Dermis blood vessel endothelial cell (primary cell): ENCODE data around the gene TMEM63C. TPM values are rescaled to one million over a fixed set of nuclear protein-coding genes. Genes with fewer than 3 reads are reported as not detected.

ENCODE experiments used
- DNase-seq: peaks from one replicate; pipeline ENCODE4 v3.0.0; 2010
- total RNA-seq: library from RNA; depleted of rRNA; stranded (reverse); fragments of >200 nt; gene quantifications from 2 replicates; pipeline ENCODE4 v1.2.3, GENCODE V29; 2014

Gene TMEM63C
- total RNA-seq, 1 donor from 2014 or later, result under 0.01 TPM

DNA sequence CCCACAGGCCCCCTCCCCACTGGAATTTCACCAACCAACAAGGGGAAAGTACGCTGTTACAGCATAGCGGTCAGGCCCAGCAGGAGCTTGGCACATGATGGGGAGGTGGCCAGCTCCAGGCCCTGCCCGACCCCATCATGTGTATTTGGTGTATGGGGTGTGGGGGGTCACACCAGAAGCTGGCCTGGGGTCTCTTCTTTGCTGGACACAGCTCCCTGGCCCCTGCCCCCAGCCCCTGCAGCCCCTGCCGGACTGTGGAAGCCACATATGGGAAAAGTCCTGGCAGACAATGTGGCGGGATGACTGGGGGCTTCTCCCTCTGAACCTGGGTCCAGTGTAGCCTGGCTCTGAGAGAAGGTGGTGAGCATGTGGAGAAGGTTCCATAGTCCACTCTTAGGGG lies 77.0 kb downstream of the TMEM63C start:
- DNase-seq, result no peak

DNA sequence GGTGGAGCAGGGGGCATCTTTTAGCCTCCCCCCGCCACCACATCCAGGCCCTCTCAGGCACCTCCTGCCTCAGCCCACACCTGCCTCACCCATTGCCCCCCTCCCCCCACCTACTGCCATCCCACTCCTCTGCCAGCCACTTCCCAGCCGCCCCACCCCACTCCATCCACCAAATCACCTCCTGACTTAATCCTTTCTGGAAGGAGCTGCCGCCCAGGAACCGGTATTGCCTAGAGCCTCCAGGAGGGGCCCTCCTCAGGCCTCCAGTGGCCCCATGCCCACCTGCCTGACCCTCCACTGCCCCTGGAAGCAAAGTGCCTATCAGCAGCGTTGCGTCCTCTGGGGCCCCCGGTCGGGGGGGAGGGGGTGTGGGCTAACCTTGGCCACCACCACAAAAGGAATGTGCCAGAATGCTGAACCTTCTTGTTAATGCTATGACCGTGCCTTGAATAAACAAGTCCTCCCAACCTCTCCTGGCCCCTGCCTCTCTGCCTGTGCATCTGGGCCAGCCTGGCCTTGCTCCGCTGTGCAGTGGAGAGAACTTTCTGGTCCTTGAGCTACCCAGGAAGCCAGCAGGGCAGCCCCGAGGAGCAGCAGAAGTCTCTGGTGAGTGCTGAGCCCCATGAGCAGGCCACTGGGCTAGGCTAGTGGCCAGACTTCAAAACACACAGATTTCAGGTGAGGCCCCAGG lies 77.6 kb downstream of the TMEM63C start:
- no peak for DNase-seq

DNA sequence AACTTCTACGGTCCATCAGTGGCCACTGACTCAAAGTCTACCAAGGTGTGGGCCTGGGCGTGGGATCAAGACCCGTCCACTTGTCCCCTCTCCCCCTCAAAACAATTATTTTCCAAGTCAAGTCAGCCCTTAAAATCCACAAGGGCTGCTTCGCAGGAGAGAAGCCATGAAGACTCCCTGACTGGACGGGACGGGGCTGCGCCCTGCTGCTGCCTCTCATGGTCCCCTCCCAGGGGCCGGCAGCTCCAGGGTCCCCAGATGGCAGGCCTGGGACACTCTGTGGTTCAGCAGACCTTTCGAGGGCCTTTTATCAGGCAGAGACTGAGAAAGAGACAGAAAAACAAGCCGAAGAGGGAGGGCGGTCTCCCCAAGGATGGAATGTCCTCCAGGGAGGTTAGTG lies 78.6 kb downstream of the TMEM63C start:
- DNase-seq, result no peak

DNA sequence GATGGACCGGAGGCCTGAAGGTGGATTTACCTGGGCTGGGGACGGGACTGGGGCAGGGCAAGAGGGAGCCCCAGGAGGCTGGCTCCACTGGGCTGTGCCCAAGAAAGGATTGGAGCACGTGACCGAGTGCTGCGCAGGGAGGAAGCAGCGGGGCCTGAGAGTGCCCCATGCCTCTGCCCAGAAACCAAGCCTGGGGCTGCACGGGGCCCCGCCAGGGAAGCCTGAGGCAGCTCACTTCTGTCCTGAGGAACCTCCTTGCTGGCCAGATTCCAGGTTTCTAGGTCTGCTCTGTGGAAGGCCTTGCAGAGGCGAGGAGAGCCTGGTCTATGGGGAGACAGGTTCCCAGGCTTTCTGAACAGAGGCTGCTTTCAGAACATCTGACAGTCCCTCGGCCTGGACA lies 79.0 kb downstream of the TMEM63C start:
- DNase-seq, result no peak

DNA sequence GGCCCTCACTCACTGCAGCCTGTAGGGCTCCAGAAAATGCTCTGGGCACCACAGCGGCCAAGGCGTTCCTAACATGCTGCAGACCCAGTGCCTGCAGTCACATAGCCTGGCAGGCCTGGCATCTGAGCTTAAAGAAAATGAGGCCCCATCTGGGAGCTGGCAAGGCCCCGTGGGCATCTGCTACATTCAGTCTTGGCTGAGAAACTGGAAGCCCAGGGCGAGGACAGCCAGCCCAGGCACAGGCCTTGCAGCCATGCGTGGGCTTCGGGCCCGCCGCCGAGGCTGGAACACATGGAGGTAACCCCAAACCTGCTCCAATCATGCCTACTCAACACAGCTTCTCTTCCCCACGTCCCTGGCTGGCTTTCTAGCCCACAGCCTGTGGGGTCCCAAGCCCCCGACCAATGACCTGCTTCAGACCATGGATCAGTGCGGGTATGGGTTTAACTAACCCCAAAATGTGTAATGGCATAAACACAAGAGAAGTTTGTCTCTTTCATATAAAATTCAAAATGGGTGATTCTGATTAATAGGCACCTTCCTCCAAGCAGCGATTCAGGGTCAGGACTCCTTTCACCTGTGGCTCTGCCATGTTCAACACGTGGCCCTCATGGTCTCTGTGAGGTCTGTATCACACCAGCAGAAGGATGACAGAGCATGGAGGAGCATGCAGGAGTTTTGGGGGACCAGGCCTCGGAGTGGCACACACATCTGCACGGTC lies 83.0 kb downstream of the TMEM63C start:
- no peak for DNase-seq

DNA sequence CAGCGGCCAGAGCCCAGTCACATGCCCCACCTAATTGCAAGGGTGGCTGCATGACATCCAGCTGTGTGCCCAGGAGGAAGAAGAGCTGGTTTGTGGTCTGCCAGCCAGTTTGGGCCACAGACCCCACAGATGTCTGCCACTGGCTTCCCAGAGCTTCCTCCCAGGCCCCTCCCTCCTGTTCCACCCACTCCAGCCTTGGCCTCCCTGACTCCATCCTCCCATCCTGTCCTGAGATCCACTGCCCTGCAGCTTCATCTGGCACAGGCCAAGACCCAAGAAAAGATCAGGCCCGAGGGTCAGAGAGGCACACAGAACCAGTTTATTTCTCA lies 83.6 kb downstream of the TMEM63C start:
- DNase-seq, result no peak

DNA sequence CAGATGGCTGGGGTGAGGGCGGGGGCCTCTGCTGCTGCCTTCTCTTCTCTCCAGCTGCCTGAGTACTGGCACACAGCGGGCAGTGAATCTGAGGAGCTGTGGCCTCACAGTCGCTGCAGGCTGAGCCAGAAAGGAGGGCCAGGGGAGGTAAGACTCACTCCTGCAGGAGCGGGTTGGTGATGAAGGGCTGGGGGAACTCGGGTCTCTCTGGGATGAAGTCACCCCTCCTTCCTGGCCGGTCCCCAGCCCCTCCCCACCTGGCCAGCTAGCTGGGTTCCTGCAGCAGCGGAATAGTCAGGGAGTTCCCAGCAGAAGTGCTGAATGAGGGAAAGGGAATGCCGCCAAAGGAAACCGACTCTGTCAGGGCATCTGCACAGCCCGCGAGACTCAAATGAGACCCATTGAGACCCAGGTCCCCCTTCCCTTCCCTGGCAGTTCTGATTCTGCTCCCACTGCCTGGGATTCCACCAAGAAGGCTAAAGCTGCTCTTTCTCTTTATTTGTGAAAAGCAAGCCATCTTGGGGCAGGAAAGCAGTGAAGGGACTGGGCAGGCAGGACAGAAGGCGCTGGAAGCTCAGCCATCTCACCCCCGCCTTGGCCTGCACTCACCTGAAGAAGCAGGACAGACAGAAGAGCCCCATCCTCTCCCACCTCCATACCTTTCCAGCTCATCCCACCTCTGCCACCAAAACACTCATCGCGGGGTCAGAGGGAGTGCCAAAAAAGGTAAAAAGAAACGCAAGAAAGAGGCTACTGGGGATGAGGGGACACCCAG lies 84.2 kb downstream of the TMEM63C start:
- no peak for DNase-seq

DNA sequence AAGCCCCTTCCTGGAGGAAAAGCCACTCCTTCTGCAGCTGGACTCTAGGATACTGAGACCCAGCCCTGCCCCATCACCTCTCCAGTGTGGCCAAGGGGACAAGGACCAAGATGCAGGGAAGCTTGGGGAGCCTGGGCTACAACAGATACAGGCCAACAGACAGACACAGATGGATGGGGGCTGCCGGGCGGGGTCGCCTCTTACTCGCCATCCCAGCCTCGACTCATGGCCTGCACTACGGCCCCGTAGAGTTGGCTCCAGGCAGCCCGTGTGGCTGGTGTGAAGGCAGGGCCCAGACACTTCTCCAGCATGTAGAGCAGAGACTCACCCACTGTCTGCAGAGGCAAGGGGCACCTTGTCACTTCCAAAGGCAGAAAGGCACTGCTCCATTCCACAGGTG lies 84.7 kb downstream of the TMEM63C start:
- DNase-seq, result no peak

DNA sequence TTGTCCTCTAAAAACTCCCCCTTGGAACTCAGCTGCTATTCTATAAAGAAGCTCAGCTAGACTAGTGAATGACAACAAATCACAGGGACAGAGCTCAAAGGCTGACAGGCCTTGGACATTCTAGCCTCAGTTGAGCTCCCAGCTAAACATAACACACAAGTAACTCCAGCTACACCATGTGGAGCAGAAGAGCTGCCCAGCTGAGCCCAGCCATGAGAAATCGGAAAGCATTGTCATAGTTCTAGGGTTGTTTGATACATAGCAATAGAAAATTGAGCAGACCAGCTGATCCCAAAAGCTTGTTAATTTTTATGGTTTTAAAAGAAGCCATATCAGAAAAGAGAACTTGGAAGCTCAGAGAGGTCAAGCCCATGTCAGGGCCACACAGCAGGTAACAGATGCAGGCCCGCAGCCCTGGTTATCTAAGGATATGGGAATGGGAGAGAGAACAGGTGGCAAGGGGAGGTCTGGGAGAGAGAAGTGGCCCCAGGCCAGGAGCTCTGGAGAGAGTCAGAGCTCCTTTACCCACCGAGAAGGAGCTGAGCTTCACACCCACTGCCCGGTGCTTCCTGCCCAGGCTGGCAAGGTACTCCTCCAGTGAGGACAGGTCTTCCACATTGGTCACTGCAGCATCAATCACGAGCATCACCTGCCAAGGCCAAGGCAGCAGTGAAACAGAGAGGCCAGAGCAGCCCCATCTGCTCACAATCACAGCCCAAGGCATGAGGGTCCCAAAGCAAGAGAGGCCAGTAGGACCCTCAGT lies 86.5 kb downstream of the TMEM63C start:
- no peak for DNase-seq

DNA sequence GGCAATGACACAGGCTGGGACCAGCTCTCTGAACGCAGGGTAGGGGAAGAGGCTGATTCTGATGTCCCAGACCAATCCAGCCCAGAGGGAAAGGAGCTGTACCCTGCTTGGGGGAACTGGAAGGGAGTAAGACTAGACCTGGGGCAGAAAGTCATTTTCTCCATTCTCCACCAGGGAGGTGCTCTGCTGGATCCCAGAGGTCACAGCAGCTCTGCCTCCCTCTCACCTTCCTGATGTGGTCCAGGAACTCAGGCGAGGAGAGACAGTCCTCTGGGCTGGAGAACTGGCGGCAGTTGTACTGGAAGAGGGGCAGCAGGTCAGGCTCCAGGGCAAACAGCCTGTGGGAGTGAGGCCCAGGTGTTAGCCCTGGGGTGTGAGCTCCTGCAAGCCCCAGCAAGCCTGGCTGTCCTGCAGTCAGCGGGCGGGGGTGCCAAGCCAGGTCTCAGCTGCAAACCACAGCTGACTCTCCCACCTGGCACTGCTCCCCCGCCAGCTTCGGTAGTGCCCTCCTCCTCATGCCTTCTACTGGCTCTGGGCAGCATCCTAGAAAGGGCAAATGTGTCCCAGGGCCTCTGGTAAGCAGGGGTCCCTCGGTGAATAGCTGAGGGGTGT lies 87.5 kb downstream of the TMEM63C start:
- no peak for DNase-seq

DNA sequence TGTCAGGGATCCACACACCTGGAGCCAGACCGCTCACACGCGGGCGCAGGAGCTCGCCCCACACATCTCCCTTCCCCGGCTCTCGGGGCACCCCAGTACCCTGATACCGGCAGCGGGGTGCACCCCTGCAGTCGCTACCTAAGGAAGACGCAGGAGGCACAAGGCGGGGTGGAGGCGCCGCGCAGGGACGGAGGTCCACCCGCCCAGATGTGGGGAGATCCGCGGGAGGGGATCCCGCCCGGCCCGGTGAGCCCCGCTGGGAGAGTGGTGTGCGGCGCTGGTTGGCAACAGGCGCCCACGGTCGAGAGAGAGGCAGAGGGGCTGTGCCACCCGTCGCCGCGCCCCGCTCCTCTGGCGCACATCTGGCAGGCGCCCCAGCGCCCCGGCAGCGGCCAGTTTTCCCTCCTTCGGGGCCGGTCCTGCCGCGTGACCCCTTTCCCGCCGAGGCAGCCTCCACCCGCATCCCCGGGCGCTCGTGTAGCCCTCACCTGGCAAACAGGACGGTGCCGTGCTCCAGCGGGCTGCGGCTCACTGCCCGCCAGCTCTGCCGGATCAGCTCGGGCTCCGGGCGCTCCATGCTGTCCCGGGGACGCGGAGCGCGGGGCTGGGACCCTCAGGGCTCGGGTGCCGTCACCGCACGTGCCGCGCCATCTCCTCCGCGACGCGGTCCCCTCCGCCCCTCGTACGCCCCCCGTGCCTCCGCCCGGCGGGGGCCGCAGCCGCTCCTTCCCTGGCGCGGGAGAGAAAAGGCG lies 88.9 kb downstream of the TMEM63C start:
- no peak for DNase-seq

DNA sequence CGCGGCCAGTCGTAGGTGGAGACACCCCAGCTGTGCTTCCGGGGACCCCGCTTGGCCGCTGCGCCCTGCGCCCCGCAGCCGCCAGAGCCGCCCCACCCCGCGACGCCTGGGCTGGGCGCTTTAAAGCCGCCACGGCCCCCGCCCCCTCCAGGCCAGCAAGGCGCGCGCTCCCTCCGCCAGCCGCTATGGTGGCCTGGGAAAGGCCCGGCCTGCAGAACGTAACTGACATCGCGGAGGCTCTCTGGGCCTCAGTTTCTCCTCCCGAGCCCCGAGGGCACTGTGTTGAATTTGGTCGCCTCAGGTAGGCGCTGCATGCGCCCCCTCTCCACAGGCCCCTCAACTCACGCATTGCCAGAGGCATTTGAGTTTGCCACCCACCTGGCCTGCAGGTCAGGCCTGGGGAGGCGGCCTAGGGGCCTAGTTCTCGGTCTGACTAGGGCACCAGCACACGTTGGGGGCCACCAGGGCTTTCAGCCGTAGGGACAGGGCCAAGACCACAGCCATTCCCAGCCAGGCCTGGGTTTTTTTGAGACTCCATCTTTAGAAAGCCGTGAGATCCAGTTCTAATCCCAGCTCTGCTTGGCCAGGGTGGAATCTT lies 89.6 kb downstream of the TMEM63C start, which contains the start of gene NGB:
Gene NGB (minus strand): TSS at position 94 of the 598 bp plus-strand sequence. CDS start 269 bp downstream, outside the sequence.
- DNase-seq, result no peak

DNA sequence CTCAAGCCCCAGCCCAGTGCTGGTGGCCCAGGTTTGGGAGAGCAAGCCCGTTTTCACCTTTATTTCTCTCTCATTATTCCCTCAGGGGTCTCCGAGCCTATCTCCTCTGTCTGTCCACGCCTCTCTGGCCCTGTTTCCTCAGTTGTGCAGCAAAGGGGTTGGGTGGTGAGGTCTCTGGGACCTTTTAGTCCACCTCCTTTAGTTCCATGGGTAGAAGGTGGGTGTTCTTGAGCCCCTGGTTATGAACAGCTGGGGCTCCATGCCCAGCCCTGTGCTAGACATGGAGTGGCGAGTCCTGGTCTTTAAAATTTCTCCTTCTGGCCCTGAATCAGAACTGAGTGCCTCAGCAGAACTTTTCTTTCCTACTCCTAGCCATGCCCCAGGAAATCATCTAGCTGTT lies 90.7 kb downstream of the TMEM63C start:
- no peak for DNase-seq

DNA sequence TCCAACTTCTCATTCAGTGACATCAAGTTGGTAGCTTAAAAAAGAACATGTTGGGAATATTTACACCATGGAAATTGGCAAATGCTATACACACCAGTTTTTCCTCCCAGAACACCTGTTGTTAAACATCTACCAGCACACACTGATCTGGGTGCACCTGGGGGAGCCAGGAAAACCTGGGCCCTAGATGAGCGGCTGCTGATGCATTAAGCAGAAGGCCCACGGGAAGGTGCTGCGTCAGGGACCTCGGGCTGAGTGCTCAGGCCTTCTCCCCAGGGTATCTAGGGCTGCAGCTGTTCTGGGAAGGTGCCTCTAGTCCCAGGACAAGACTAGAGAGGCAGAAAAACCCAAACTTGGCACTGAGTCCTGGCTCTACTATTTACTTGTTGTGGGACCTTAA lies 92.2 kb downstream of the TMEM63C start:
- no peak for DNase-seq

DNA sequence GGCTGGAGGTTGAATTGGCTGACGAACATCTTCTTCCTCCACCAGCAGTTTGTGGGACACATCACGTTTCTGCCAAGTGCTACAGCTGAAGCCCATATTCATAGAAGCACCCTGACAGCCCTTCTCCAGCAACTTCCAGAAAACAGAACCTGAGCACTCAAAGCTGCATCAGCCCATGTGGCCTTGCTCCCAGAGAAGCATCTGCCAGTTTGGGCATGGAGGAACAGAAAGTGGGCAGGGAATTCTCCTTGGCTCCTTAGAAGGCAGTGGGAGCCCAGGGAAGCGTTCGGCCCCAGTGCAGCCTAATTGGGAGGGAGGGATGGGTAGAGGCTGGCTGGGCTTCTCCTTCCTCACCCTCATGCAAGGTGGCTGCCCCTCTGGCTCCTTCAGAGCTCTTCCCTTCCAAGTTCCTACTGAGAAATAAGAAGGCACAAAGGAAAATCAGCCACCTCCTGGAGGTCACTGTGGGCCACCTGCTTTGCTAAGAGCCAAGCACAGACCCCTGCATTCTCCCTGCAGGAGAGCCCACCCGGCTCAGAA lies 93.5 kb downstream of the TMEM63C start:
- no peak for DNase-seq

DNA sequence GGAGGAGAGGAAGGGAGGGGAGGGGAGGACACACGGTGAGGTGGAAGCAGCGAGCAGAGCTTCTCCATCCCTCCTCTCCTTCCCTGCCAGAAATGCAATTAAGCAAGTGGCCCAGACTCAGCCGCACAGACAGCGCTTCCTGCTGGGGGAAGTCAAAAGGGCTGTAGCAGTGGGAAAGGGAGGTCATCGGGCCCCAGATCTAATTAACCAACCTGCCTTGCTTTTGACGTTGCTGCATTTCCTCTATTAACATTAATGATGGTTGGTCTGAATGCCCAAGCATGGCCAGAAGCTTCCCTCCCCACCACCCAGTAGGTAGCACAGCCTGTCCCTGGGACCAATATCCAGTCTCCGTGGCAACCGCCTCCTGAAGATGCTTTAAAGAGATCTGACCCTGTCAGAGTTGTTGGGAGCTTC lies 94.0 kb downstream of the TMEM63C start:
- no peak for DNase-seq

DNA sequence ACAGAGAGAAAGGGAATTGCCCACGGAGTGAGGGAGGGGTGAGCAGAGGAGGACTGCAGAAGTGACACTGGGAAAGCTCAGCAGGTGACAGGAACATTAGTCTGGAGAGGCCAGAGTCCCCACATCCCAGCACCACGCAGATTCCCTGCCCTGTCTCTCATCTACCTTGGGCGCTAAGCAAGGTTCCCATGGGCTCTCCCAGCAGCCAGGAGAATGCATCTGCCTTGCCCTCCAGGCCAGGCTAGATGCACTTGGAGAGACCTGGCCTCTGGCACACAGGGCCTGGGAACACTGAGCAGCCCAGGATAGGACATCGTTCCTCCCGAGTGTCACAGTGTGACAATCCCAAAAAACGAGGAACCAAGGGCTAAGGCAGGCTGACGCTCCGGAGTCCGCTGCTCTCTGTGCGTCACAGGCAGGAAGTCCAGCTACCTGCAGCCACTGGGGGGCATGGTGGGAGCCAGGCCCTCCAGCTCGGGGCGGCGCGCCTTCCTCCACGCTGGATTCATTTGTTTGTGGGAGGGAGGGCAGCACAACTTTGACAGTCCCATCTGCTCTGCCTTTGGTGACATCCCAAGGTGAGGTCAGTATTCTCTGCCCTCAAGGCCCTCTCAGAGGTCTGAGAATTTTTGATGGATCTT lies 94.8 kb downstream of the TMEM63C start:
- DNase-seq, result no peak

DNA sequence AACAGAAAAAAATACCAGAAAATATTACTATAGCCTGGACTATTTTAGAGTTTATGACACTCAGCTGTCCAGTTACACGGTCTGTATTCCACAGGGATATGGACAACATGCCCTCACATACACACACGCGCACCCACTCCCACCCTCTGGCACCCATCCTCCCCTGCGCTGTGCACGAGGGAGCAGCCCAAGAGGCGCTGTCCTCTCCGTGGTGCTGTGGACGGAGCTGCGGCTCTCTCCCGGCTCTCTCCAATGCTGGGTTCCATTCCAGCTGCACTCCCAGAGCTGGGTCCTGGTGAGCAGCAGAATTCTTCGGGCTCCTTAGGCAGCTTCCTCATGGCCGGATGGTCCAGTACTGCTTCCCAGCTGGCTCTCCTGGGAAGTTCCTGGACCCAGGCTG lies 95.4 kb downstream of the TMEM63C start:
- no peak for DNase-seq

DNA sequence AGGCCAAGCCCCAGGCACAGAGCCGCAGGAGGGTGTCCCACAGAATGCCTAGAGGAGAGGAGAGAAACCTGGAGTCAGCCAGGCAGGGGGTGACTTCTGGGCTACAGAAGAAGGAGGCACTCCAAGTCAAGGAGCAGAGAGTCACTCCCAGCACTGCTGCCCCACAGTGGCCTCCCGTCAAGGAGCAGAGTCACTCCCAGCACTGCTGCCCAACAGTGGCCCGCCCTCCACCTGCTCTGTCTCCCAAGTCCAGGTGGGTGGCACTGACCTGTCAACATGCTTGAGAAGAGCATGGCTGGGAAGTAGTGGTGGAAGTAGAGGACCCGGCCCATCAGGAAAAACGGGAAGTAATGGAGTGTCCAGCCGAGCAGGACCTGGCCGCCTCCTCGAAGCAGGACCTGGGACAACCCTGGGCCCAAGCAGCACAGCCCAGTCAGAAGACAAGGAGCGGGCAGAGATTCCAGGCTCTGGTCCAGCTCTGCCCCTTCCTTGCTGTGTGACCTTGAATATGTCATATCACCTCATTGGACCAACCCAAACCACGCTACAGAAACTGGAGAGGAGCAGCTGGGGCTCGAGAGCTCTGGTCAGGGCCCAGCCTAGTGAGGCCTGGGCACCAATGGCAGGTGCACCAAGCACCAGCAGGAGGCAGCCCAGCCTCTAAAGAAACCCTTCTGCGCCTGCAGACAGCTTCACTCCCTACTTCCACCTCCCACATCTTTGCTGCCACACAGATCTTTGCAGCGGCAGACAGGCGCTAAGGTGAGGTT lies 97.0 kb downstream of the TMEM63C start:
- DNase-seq, result no peak

DNA sequence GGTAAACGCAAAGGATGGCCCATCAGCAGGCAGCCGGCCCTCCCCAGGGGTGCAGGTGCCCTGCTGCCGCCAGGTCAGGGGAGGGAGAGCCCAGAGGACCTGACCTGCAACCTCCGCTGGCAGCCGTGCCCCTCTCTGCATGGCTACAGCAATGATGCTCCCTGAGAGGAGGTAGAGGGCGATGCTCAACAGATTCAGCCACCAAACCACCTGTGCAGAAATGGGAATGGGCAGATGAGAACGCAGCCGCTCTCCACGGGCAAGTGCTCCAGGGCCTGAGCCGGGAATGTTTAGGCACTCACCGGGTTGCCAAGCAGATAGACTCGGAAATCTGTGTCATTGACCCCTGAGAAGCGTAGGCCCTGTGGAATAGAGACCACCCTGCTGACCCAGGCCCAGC lies 98.1 kb downstream of the TMEM63C start:
- DNase-seq, result no peak
